Stimulated activated naive B cell treated with anti-CD40 and anti-IgM and Interleukin-4, amounts not matched to agents 10 μg/mL and 1 μg/mL and 100 μg/mL, for 72 hours (primary cell): ENCODE measurements around the gene ZNF414.

Source experiments
- ATAC-seq, 2 donors: fragments of 150-1000 bp; cut with Tn5 transposase; replicated peaks; 2 replicates each; pipeline ENCODE4 v1.10.0; 2021; ENCODE audit warnings: moderate library complexity in 1 of 2
- DNase-seq: peaks from one replicate; pipeline ENCODE4 v3.0.0; 2021
- H3K27ac Mint-ChIP-seq: one replicate; pipeline ENCODE4 v1.8.0; 2022; ENCODE audit warnings: mild to moderate bottlenecking, mixed read lengths
- H3K27me3 Mint-ChIP-seq, 2 donors: one replicate each; pipeline ENCODE4 v1.8.0; 2022; ENCODE audit warnings: mixed read lengths in 2 of 2
- H3K36me3 Mint-ChIP-seq, 2 donors: one replicate each; pipeline ENCODE4 v1.8.0; 2022; ENCODE audit warnings: mixed read lengths in 2 of 2, mild to moderate bottlenecking in 1 of 2
- H3K4me1 Mint-ChIP-seq, 2 donors: one replicate each; pipeline ENCODE4 v1.8.0; 2022; ENCODE audit warnings: mixed read lengths in 2 of 2, mild to moderate bottlenecking in 1 of 2
- H3K4me3 Mint-ChIP-seq, 2 donors: one replicate each; pipeline ENCODE4 v1.8.0; 2022; ENCODE audit warnings: mild to moderate bottlenecking in 2 of 2, mixed read lengths in 2 of 2, moderate library complexity in 1 of 2
- H3K9me3 Mint-ChIP-seq, 2 donors: one replicate each; pipeline ENCODE4 v1.8.0; 2022; ENCODE audit warnings: mixed read lengths in 2 of 2, mild to moderate bottlenecking in 1 of 2

Gene ZNF414

DNA sequence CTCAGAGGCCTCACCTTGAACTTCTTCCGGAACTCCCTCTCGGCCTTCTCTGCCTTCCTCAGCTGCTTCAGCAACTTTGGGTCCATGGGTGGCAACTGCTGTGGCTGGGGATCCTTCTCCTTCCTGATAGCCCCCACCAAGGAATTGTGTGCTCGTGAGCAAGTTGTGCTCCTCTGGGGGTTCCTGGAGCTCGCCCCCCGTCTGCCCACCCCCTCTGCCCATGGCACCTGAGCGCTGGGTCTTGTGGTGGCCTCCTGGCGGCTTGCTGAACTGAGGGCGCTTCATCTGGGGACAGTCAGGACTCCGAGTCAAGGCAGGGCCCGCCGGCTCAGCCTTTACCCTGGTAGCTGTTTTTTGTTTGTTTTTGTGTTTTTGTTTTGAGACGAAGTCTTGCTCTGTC, 23.1 kb downstream of the ZNF414 start:
- DNase-seq, result no peak
- Mint-ChIP-seq H3K9me3 (no peaks in the 10 kb centered on the region), H3K27ac (peak overlapping the region; percentile 25), H3K27me3 (no peaks in the 10 kb centered on the region), H3K36me3 (peaks cover 41 to 44% of the 10 kb centered on the region in 2 donors), H3K4me3 (no peak overlapping the region), H3K4me1 (peaks cover 17 to 37% of the 10 kb centered on the region in 2 donors)
- no peak for ATAC-seq

DNA sequence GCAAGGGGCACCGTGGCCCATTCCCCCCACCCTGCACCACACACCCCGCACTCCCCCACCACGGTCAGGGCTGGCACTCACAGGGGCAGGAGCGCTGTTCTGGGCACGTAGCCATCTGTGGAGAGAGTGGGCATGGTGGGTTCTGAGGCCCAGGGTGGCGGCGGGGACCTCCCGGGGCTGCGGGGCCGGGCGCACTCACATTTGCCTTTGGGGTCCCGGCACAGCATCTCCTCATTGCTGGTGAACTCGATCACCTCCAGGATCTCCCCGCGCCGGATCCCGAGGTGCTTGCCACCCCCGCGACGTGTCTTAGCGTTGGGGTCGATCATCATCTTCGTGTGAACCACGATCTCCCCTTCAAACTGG, 23.6 kb downstream of the ZNF414 start:
- no peak for ATAC-seq

DNA sequence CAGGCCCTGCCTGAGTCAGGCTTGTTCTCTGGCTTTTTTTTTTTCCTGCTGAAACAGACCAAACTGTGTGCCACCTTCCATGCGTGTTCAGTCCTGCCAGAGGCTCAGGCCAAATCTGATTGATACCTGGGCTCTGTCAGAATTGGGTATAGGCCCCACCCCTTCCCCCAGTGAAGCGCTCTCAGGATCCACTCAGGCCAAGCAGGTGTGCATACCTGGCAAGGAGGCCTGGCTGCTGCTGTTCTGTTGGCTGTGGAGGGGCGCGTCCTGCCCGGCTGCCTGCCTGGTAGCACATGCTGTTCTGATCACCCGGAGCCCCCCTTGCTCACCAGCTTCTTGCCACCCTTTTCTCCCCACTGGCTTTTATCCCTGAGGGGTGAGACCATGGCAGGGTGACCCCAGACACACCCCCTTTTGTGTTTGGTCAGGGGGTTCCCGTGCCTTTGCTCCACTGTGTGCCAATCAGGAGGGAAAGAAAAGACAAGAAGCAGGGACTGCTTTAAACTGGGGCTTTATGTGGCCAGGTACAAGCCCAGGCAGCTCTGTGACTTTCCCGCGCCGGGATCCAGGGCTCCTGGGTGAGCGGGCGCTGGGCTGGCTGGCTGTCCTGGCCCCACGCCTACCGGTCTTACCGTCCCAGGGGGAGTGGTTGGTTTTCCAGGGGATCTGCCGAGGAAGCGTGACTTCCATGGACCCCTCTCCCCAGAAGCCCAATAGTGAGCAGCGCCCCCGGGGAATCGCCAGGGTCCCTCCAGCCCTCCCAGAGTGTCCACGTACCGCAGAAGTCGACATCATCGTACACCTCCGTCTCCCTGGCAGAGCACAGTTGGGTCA, 24.2 kb downstream of the ZNF414 start:
- ATAC-seq (no peak), DNase-seq (no peak)
- peaks cover 52 to 53% of the 10 kb centered on the region in 2 donors for H3K36me3 Mint-ChIP-seq
- H3K4me3 Mint-ChIP-seq, result no peak overlapping the region
- H3K27ac Mint-ChIP-seq, result peak overlapping the region; percentile 76
- H3K4me1 Mint-ChIP-seq, result peaks cover 17 to 38% of the 10 kb centered on the region in 2 donors
- no peaks in the 10 kb centered on the region for H3K27me3 Mint-ChIP-seq
- H3K9me3 Mint-ChIP-seq, result no peaks in the 10 kb centered on the region

More for the DNA sequence above, 23.6 kb downstream of the ZNF414 start:
- H3K27me3 Mint-ChIP-seq, result no peaks in the 10 kb centered on the region
- H3K36me3 Mint-ChIP-seq, result peaks cover 46 to 47% of the 10 kb centered on the region in 2 donors
- peak overlapping the region; percentile 76 for H3K27ac Mint-ChIP-seq
- H3K4me3 Mint-ChIP-seq, result no peak overlapping the region
- no peak for DNase-seq
- H3K9me3 Mint-ChIP-seq, result no peaks in the 10 kb centered on the region
- H3K4me1 Mint-ChIP-seq, result peaks cover 17 to 39% of the 10 kb centered on the region in 2 donors

- H3K36me3 Mint-ChIP-seq, result peaks cover 57 to 61% of the 10 kb centered on the region in 2 donors
- no peak for ATAC-seq
- no peaks in the 10 kb centered on the region for H3K27me3 Mint-ChIP-seq
- no peak for DNase-seq
- peak overlapping the region in 1 of 2 donors; percentile 10 for H3K4me3 Mint-ChIP-seq
- H3K27ac Mint-ChIP-seq, result peak overlapping the region; percentile 94
- peaks cover 15 to 27% of the 10 kb centered on the region in 2 donors for H3K4me1 Mint-ChIP-seq
- no peaks in the 10 kb centered on the region for H3K9me3 Mint-ChIP-seq
Measured at GRCh38 chr19:8488365-8488764, 25.6 kb downstream of the ZNF414 start.

DNA sequence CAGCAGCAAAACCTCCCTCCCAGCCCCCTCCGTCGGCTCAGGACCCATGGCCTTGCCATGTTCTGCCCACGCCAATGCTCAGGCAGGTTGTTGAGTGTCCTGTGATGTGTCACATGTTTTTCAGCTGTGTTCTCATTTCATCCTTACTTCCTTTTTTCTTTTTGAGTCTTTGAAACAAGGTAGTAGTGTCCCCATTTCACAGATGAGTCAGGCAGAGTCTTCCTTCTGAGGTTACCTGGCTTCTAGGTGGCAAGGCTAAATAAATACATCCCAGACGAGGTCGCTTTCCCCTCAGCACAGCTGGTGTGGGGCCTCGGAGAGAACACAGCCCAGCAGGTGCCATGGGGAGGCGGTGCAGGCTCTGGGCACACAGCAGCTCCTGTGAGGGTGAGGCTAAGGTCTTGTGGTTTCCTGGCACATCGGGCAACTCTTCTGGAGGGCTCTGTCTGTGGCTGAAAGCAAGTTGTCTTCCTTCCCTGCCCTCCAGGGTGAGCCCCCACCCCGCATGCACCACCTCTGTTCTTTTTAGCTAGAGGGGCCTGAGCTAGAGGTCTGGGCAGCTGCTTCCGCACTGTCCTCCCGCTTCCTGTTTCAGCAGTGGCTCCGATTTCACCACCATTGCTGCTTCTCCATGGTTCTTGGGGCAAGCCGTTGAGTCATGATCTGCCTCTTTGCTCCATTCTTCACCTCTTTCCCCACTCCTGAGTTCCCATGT, 26.7 kb downstream of the ZNF414 start:
- peak overlapping the region; percentile 94 for H3K27ac Mint-ChIP-seq
- peaks cover 66 to 67% of the 10 kb centered on the region in 2 donors for H3K36me3 Mint-ChIP-seq
- no peaks in the 10 kb centered on the region for H3K9me3 Mint-ChIP-seq
- DNase-seq (no peak), ATAC-seq (peak; percentile 72 to 78)
- H3K4me3 Mint-ChIP-seq, result peak overlapping the region in 1 of 2 donors; percentile 43
- H3K27me3 Mint-ChIP-seq, result no peaks in the 10 kb centered on the region
- peaks cover 18 to 27% of the 10 kb centered on the region in 2 donors for H3K4me1 Mint-ChIP-seq

DNA sequence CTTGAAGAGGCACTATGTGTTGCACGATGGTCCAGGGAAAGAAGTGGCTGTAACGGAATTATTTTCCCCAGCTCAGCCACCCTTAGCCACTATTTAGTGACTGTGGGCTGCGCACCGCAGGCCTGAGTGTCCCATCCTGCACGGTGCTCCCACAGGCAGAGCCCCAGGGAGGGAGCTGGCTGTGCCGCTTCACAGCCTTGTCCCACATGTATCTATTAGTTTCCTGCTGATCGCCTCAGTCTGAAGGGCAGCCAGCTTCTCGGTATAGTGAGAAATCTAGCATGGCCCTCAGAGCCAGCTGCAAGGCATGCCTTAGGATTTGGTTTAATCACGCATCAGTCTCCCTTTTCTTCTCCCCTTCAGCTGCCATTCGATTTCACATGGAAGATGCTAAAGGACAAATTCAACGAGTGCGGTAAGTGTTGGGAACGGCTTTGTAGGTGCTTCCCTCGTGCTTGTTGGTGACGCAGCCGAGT, 27.3 kb downstream of the ZNF414 start:
- peaks cover 70% of the 10 kb centered on the region in 2 donors for H3K36me3 Mint-ChIP-seq
- H3K9me3 Mint-ChIP-seq, result no peaks in the 10 kb centered on the region
- H3K27ac Mint-ChIP-seq, result peak overlapping the region; percentile 94
- H3K4me1 Mint-ChIP-seq, result peaks cover 18 to 27% of the 10 kb centered on the region in 2 donors
- no peaks in the 10 kb centered on the region for H3K27me3 Mint-ChIP-seq
- peak overlapping the region in 1 of 2 donors; percentile 32 for H3K4me3 Mint-ChIP-seq
- DNase-seq, result no peak
- no peak for ATAC-seq

DNA sequence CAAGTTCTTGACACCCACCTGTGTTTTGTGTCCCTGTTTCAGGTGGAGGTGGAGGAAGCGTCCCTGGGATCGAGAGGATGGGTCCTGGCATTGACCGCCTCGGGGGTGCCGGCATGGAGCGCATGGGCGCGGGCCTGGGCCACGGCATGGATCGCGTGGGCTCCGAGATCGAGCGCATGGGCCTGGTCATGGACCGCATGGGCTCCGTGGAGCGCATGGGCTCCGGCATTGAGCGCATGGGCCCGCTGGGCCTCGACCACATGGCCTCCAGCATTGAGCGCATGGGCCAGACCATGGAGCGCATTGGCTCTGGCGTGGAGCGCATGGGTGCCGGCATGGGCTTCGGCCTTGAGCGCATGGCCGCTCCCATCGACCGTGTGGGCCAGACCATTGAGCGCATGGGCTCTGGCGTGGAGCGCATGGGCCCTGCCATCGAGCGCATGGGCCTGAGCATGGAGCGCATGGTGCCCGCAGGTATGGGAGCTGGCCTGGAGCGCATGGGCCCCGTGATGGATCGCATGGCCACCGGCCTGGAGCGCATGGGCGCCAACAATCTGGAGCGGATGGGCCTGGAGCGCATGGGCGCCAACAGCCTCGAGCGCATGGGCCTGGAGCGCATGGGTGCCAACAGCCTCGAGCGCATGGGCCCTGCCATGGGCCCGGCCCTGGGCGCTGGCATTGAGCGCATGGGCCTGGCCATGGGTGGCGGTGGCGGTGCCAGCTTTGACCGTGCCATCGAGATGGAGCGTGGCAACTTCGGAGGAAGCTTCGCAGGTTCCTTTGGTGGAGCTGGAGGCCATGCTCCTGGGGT, 28.2 kb downstream of the ZNF414 start:
- DNase-seq (no peak), ATAC-seq (no peak)
- H3K9me3 Mint-ChIP-seq, result no peaks in the 10 kb centered on the region
- H3K4me1 Mint-ChIP-seq, result peaks cover 17 to 27% of the 10 kb centered on the region in 2 donors
- H3K27me3 Mint-ChIP-seq, result no peaks in the 10 kb centered on the region
- H3K4me3 Mint-ChIP-seq, result no peak overlapping the region
- peak overlapping the region; percentile 84 for H3K27ac Mint-ChIP-seq
- H3K36me3 Mint-ChIP-seq, result peaks cover 74 to 78% of the 10 kb centered on the region in 2 donors

- Mint-ChIP-seq H3K27ac (no peak overlapping the region), H3K27me3 (no peaks in the 10 kb centered on the region), H3K4me1 (peaks cover 17 to 27% of the 10 kb centered on the region in 2 donors), H3K36me3 (peaks cover 67 to 72% of the 10 kb centered on the region in 2 donors), H3K9me3 (no peaks in the 10 kb centered on the region), H3K4me3 (no peak overlapping the region)
- DNase-seq (no peak), ATAC-seq (no peak)
Measured at GRCh38 chr19:8484331-8484894, 29.6 kb downstream of the ZNF414 start.

DNA sequence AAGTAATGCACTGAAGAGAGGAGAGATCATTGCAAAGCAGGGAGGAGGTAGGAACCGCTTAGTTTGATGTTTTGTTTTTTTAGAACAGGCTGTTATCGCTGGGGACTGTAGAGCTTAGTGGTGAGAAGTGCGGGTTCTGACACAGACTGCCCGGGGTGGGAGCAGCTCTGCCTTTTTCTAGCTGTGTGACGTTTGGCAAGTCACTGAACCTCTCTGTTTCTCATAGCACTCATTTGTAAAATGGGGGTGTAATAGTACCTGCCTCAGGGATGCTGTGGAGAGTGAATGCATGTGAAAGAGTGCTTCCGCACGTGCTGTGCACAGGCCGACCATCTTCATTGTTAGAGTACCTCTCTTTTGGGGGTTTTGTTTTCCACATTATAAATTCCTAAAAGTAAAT, 30.8 kb downstream of the ZNF414 start:
- Mint-ChIP-seq H3K4me3 (no peak overlapping the region), H3K9me3 (no peaks in the 10 kb centered on the region), H3K27me3 (no peaks in the 10 kb centered on the region), H3K36me3 (peaks cover 66% of the 10 kb centered on the region in 2 donors), H3K27ac (no peak overlapping the region), H3K4me1 (peaks cover 18 to 26% of the 10 kb centered on the region in 2 donors)
- DNase-seq, result no peak
- ATAC-seq, result no peak

GRCh38 chr19:8482696-8483095, 31.3 kb downstream of the ZNF414 start:
- no peaks in the 10 kb centered on the region for H3K9me3 Mint-ChIP-seq
- H3K4me1 Mint-ChIP-seq, result peaks cover 20 to 26% of the 10 kb centered on the region in 2 donors
- no peak for DNase-seq
- no peaks in the 10 kb centered on the region for H3K27me3 Mint-ChIP-seq
- no peak for ATAC-seq
- no peak overlapping the region for H3K4me3 Mint-ChIP-seq
- H3K27ac Mint-ChIP-seq, result peak overlapping the region; percentile 20
- peaks cover 66% of the 10 kb centered on the region in 2 donors for H3K36me3 Mint-ChIP-seq

- DNase-seq, result no peak
- Mint-ChIP-seq H3K27ac (peak overlapping the region; percentile 59), H3K27me3 (no peaks in the 10 kb centered on the region), H3K9me3 (no peaks in the 10 kb centered on the region), H3K4me3 (no peak overlapping the region), H3K4me1 (peaks cover 14 to 17% of the 10 kb centered on the region in 2 donors), H3K36me3 (peaks cover 57 to 61% of the 10 kb centered on the region in 2 donors)
- no peak for ATAC-seq
Measured at GRCh38 chr19:8481616-8482015, 32.4 kb downstream of the ZNF414 start.

GRCh38 chr19:8481201-8481600, 32.8 kb downstream of the ZNF414 start:
- Mint-ChIP-seq H3K9me3 (no peaks in the 10 kb centered on the region), H3K27me3 (no peaks in the 10 kb centered on the region), H3K4me1 (peaks cover 12 to 14% of the 10 kb centered on the region in 2 donors), H3K27ac (peak overlapping the region; percentile 6), H3K36me3 (peaks cover 55 to 59% of the 10 kb centered on the region in 2 donors), H3K4me3 (no peak overlapping the region)
- ATAC-seq, result no peak
- no peak for DNase-seq

DNA sequence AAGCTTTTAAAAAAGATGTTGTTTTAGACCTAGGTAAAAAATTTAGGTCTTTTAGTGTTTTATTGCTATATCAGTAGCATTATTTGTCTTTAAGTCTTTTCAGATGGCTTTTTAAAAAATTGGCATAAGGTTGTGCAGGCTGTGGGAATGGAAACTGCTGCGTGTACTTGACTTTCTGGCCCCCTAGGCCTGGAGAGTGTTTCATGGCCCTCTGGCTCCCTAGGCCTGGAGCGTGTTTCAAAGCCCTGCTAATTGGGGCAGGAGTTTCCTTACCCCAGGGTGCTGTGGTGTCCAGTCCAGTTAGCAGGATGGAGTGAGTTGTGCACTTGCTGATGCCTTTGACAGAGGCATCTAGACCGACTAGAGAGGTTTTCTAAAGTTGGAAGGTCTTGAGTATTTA, 35.4 kb downstream of the ZNF414 start:
- Mint-ChIP-seq H3K27me3 (no peaks in the 10 kb centered on the region), H3K4me3 (no peak overlapping the region), H3K27ac (peak overlapping the region; percentile 27), H3K9me3 (no peaks in the 10 kb centered on the region), H3K36me3 (peaks cover 53 to 56% of the 10 kb centered on the region in 2 donors), H3K4me1 (peaks cover 26 to 29% of the 10 kb centered on the region in 2 donors)
- DNase-seq (no peak), ATAC-seq (no peak)

DNA sequence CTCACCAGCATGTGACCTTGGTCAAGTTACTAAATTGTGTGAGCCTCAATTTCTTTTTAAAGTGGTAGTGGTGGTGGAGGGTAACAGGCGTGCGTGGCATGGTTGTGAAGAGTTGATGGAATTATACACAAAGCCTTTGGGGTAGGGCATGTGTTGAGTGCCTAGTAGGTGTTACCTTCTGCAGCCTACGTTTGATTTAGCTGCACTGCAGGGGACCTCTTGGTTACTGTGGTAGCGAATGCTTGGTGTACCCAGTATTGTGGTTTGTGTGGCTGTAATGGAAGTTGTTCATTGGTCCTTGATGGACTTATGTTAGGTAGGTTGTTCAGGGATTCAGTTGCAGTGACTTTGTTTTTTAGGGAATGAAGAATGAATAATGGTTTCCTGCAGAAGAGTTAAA, 36.1 kb downstream of the ZNF414 start:
- ATAC-seq (no peak), DNase-seq (no peak)
- Mint-ChIP-seq H3K27ac (peak overlapping the region; percentile 81), H3K27me3 (no peaks in the 10 kb centered on the region), H3K9me3 (no peaks in the 10 kb centered on the region), H3K4me1 (peaks cover 29 to 36% of the 10 kb centered on the region in 2 donors), H3K36me3 (peaks cover 52 to 56% of the 10 kb centered on the region in 2 donors), H3K4me3 (no peak overlapping the region)
